ENCODE data around the gene VASN. TPM values are rescaled to one million over a fixed set of nuclear protein-coding genes. Genes with fewer than 3 reads are reported as not detected.

VASN gene
- total and polyA plus RNA-seq, 9 of the 15 experiments (the other 6 are each of a cell fraction or from before 2014, with no cell fraction given), result 0.01 to 2.5 (median 0.41) TPM; not detected in 1

GRCh38 chr16:4383591-4384444 is 12.2 kb downstream of the VASN start:
- ChIA-PET POLR2A (interaction anchor here (0.6 kb wide), 1 partner anchor 353 kb away, joined by 3 read pairs; no protein-coding TSS in a partner anchor), CTCF (ENCODE audit: low intra/inter-chr PET ratio) (no interaction called here)
- H4K20me1 ChIP-seq (replicated peaks; ENCODE audit: control insufficient read depth, insufficient read depth, low read length), result no peaks in the 10 kb centered on the region
- H3K9ac ChIP-seq (ENCODE audit: insufficient read depth in 1 of 2, low read depth in 2 of 2, low read length in 2 of 2), result no peak overlapping the region
- H3K79me2 ChIP-seq (ENCODE audit: control insufficient read depth, insufficient read depth, low read length), result no peaks in the 10 kb centered on the region
- no peak overlapping the region for H3K4me2 ChIP-seq (ENCODE audit: insufficient read depth, low read length)
- FAIRE-seq, result no peak
- H3K9me3 ChIP-seq (replicated peaks; ENCODE audit: control insufficient read depth, insufficient read depth, low read depth, low read length), result no peaks in the 10 kb centered on the region
- peak in 2 of 4 experiments; percentile 14 to 15 for DNase-seq (ENCODE audit: extremely low read depth in 1 of 4, low spot score in 3 of 4)
- no TSS peak for BruUV-seq (replicated peaks)
- TF ChIP-seq SRSF1 (IDR thresholded peaks at IDR 0.05; ENCODE audit: low read depth, low read length) (no peak), ZNF780A (CRISPR knock-in tag; IDR thresholded peaks at IDR 0.05) (no peak), PTBP1 (IDR thresholded peaks at IDR 0.05; ENCODE audit: low read depth, low read length) (no peak), ZNF77 (CRISPR knock-in tag; IDR thresholded peaks at IDR 0.05) (no peak), RCOR1 (IDR thresholded peaks at IDR 0.05; ENCODE audit: borderline replicate concordance in 1 of 2, low read depth in 2 of 2, low read length in 2 of 2) (no peak), FIP1L1 (IDR thresholded peaks at IDR 0.05; ENCODE audit: low read depth, low read length, poor library complexity, severe bottlenecking) (no peak), POLR2G (IDR thresholded peaks at IDR 0.05; ENCODE audit: low read depth, low read length) (peak; percentile 38), ZNF384 (IDR thresholded peaks at IDR 0.05; ENCODE audit: low read depth, low read length) (no peak), POLR2A (conservative IDR thresholded peaks at IDR 0.05) (peak; percentile 19; the same call in 1 of the 2 replicates), SAFB2 (IDR thresholded peaks at IDR 0.05; ENCODE audit: borderline replicate concordance, low read depth, low read length, severe bottlenecking) (no peak)
- no peak overlapping the region for H2AFZ ChIP-seq (ENCODE audit: low read depth, low read length)
- H3K4me1 ChIP-seq (replicated peaks in 1 of 2; ENCODE audit: control insufficient read depth in 2 of 2, insufficient read depth in 2 of 2, low read length in 2 of 2), result peaks cover 0 to 37% of the 10 kb centered on the region in 2 experiments; a peak in 2 of 5 replicates
- no peaks in the 10 kb centered on the region for H3K9me1 ChIP-seq (ENCODE audit: control insufficient read depth, insufficient read depth, low read length)
- in situ Hi-C loops (cut with MboI), result no loop called here
- WGBS (ENCODE audit: insufficient coverage, low coverage, missing lambda C conversion rate), result 95% methylated on average over 10 of the region's 12 CpGs
- H3K27ac ChIP-seq (ENCODE audit: extremely low read depth, low read depth, low read length), result no peak overlapping the region
- no peak overlapping the region for H3K4me3 ChIP-seq
- intact Hi-C loops (cut with micrococcal nuclease), result no loop called here
- no peak for ATAC-seq
- peaks cover 58% of the 10 kb centered on the region; the same call in 1 of the 3 replicates for H3K36me3 ChIP-seq (ENCODE audit: control insufficient read depth, insufficient read depth, low read length)
- no peaks in the 10 kb centered on the region for H3K27me3 ChIP-seq (ENCODE audit: control insufficient read depth in 2 of 2, insufficient read depth in 2 of 2, low read length in 2 of 2)

Data from K562 (cell line).